HCT116 (cell line): ENCODE data around the gene SKI. TPM values are rescaled to one million over a fixed set of nuclear protein-coding genes. Genes with fewer than 3 reads are reported as not detected.

Experiments
- ATAC-seq: fragments of 200-7000 bp; cut with Tn5 transposase; 2 replicates; pipeline ENCODE4 v1.9.1; 2020; ENCODE audit warnings: mild to moderate bottlenecking, moderate library complexity
- BruUV-seq: library from RNA; stranded (reverse); fragments of 400-500 nt; replicated peaks from 2 replicates; lab custom pipeline; 2021; lab: Mats Ljungman, UMichigan
- CTCF ChIA-PET: fragments of 300-600 bp; sonication (Branson Sonifier 250); formaldehyde crosslinking; loops from one replicate; lab custom pipeline; 2021; ENCODE audit warnings: antibody characterized with exemption; lab: Charles Lee
- POLR2A ChIA-PET: fragments of 300-600, 350-600 bp; sonication (Branson Sonifier 250); formaldehyde crosslinking; loops from one replicate; lab custom pipeline; 2021; ENCODE audit warnings: antibody characterized with exemption; lab: Charles Lee
- RAD21 ChIA-PET, 2 experiments: fragments of 300-600 bp; sonication (Branson Sonifier 250); formaldehyde crosslinking; loops; one replicate each; lab custom pipeline; 2023; ENCODE audit warnings: low total read pairs in 2 of 2; ENCODE audit not compliant: uncharacterized antibody in 2 of 2, unreplicated experiment in 2 of 2, low non-redundant PET in 1 of 2; lab: Charles Lee
- DNase-seq: peaks from one replicate; pipeline ENCODE4 v3.0.0-alpha.2; 2010; ENCODE audit warnings: low read depth, low spot score
- H2AFZ ChIP-seq: fragments of 200-600 bp; shearing (Covaris generic), sonication (generic); 2 replicates; pipeline ENCODE4 v1.6.1; 2017; ENCODE audit warnings: low read depth, mixed run types, mixed read lengths, antibody characterized with exemption, low read length; ENCODE audit not compliant: poor library complexity, severe bottlenecking
- H3K27ac ChIP-seq: 2 replicates; pipeline ENCODE4 v1.5.1; 2012; ENCODE audit warnings: low read depth, low read length
- H3K27me3 ChIP-seq: fragments of 200-600 bp; sonication (generic); 2 replicates; pipeline ENCODE4 v1.6.1; 2016; ENCODE audit warnings: mixed run types, low read length, mixed read lengths; ENCODE audit not compliant: insufficient read depth
- H3K36me3 ChIP-seq, 2 experiments: fragments of 200-500 bp in 1 of 2; fragments of 200-600 bp in 1 of 2; sonication (Bioruptor generic) in 1 of 2; sonication (generic) in 1 of 2; 2 replicates each; pipeline versions ENCODE4 v1.5.1 to v1.6.1; 2014 to 2016; ENCODE audit warnings: low read length in 2 of 2, inconsistent platforms in 1 of 2, mixed read lengths in 1 of 2, mixed run types in 1 of 2; ENCODE audit not compliant: insufficient read depth in 2 of 2, control insufficient read depth in 1 of 2
- H3K4me1 ChIP-seq, 2 experiments: fragments of 200-600 bp in 1 of 2; sonication (generic) in 1 of 2; 2 replicates each; pipeline versions ENCODE4 v1.5.1 to v1.6.1; 2012 to 2017; ENCODE audit warnings: low read length in 2 of 2, inconsistent platforms in 1 of 2, mild to moderate bottlenecking in 1 of 2, mixed read lengths in 1 of 2, mixed run types in 1 of 2, moderate library complexity in 1 of 2; ENCODE audit not compliant: insufficient read depth in 2 of 2, control insufficient read depth in 1 of 2
- H3K4me2 ChIP-seq: fragments of 200-600 bp; sonication (generic); 2 replicates; pipeline ENCODE4 v1.6.1; 2017; ENCODE audit warnings: mixed run types, low read length, mixed read lengths
- H3K4me3 ChIP-seq, 2 experiments: fragments of 200-600 bp in 1 of 2; sonication (generic) in 1 of 2; replicated peaks in 1 of 2; 2 replicates each; pipeline ENCODE4 v1.5.1; 2011 to 2016; ENCODE audit warnings: low read length in 2 of 2, control low read depth in 1 of 2, low read depth in 1 of 2, mild to moderate bottlenecking in 1 of 2, mixed read lengths in 1 of 2, mixed run types in 1 of 2
- H3K79me2 ChIP-seq: fragments of 200-600 bp; sonication (generic); 2 replicates; pipeline ENCODE4 v1.6.1; 2017; ENCODE audit warnings: mild to moderate bottlenecking, mixed run types, low read length, moderate library complexity, mixed read lengths; ENCODE audit not compliant: insufficient read depth
- H3K9ac ChIP-seq: fragments of 200-600 bp; sonication (generic); 2 replicates; pipeline ENCODE4 v1.6.1; 2016; ENCODE audit warnings: low read length, mixed read lengths
- H3K9me2 ChIP-seq: fragments of 200-600 bp; sonication (generic), shearing (Covaris generic); 2 replicates; pipeline ENCODE4 v1.6.1; 2017; ENCODE audit warnings: mixed run types, mild to moderate bottlenecking, moderate library complexity; ENCODE audit not compliant: insufficient read depth
- H3K9me3 ChIP-seq, 2 experiments: fragments of 200-500 bp in 1 of 2; fragments of 200-600 bp in 1 of 2; sonication (Bioruptor generic) in 1 of 2; sonication (generic) in 1 of 2; 2 replicates each; pipeline ENCODE4 v1.6.1; 2014 to 2017; ENCODE audit warnings: low read length in 2 of 2, mixed read lengths in 2 of 2, inconsistent platforms in 1 of 2, low read depth in 1 of 2, mild to moderate bottlenecking in 1 of 2, mixed run types in 1 of 2, moderate library complexity in 1 of 2; ENCODE audit not compliant: control insufficient read depth in 1 of 2, insufficient read depth in 1 of 2
- H4K20me1 ChIP-seq: fragments of 200-600 bp; sonication (generic), shearing (Covaris generic); 2 replicates; pipeline ENCODE4 v1.6.1; 2017; ENCODE audit warnings: mixed run types, mild to moderate bottlenecking, moderate library complexity; ENCODE audit not compliant: insufficient read depth
- ATF3 ChIP-seq: IDR thresholded peaks from 2 replicates; pipeline ENCODE4 v1.6.1; 2012
- CBX3 ChIP-seq: IDR thresholded peaks from 2 replicates; pipeline ENCODE4 v1.6.1; 2012; ENCODE audit warnings: low read depth
- CEBPB ChIP-seq: IDR thresholded peaks from 2 replicates; pipeline ENCODE4 v1.6.1; 2012; ENCODE audit warnings: low read depth
- CTCF ChIP-seq, 3 experiments: fragments of 200-600 bp in 1 of 3; sonication (generic) in 1 of 3; IDR thresholded peaks in 2 of 3; conservative IDR thresholded peaks in 1 of 3; 2 replicates each; pipeline ENCODE4 v1.5.1; 2012 to 2017; ENCODE audit warnings: low read depth in 2 of 3, low read length in 2 of 3, antibody characterized with exemption in 1 of 3, borderline replicate concordance in 1 of 3, control low read depth in 1 of 3, mild to moderate bottlenecking in 1 of 3, mixed read lengths in 1 of 3, mixed run types in 1 of 3, moderate library complexity in 1 of 3; ENCODE audit not compliant: insufficient read depth in 1 of 3
- ELF1 ChIP-seq: IDR thresholded peaks from 2 replicates; pipeline ENCODE4 v1.6.1; 2012; ENCODE audit warnings: low read depth, borderline replicate concordance
- FOSL1 ChIP-seq: IDR thresholded peaks from 2 replicates; pipeline ENCODE4 v1.6.1; 2012; ENCODE audit warnings: low read depth
- JUND ChIP-seq: IDR thresholded peaks from 2 replicates; pipeline ENCODE4 v1.6.1; 2012
- POLR2A ChIP-seq: IDR thresholded peaks from 2 replicates; pipeline ENCODE4 v1.7.0; 2011; ENCODE audit warnings: borderline replicate concordance; ENCODE audit not compliant: insufficient read depth, insufficient read length; ENCODE audit errors: extremely low read depth
- RAD21 ChIP-seq: IDR thresholded peaks from 2 replicates; pipeline ENCODE4 v1.6.1; 2012; ENCODE audit warnings: low read depth, mild to moderate bottlenecking
- REST ChIP-seq: IDR thresholded peaks from 2 replicates; pipeline ENCODE4 v1.6.1; 2012; ENCODE audit warnings: low read depth
- SIN3A ChIP-seq: IDR thresholded peaks from 2 replicates; pipeline ENCODE4 v1.6.1; 2012; ENCODE audit warnings: low read depth
- SP1 ChIP-seq: IDR thresholded peaks from 2 replicates; pipeline ENCODE4 v1.6.1; 2012; ENCODE audit warnings: low read depth
- SRF ChIP-seq: IDR thresholded peaks from 2 replicates; pipeline ENCODE4 v1.6.1; 2012; ENCODE audit warnings: low read depth
- YY1 ChIP-seq: IDR thresholded peaks from 2 replicates; pipeline ENCODE4 v1.6.1; 2011; ENCODE audit warnings: low read length, low read depth, moderate library complexity, mild to moderate bottlenecking; ENCODE audit not compliant: insufficient replicate concordance; ENCODE audit errors: extremely low read depth
- ZBTB33 ChIP-seq: IDR thresholded peaks from 2 replicates; pipeline ENCODE4 v1.6.1; 2011; ENCODE audit warnings: mild to moderate bottlenecking, low read length, moderate library complexity; ENCODE audit not compliant: insufficient replicate concordance; ENCODE audit errors: extremely low read depth
- ZFX ChIP-seq: fragments of 450-650 bp; IDR thresholded peaks from 2 replicates; pipeline ENCODE4 v1.6.1; 2017
- intact Hi-C: fragments of 100-400 bp; cut with micrococcal nuclease; formaldehyde crosslinking; loops from 2 replicates; pipeline ENCODE4 v1.10.0; 2022
- total RNA-seq: library from RNA; stranded (reverse); gene quantifications from one replicate; pipeline ENCODE4 v1.2.1, GENCODE V29; 2021; ENCODE audit not compliant: unreplicated experiment

SKI gene
- total RNA-seq, 1 experiment from 2014 or later: 56.2 TPM

- no peak for TF ChIP-seq POLR2A
These were observed 7.3 kb downstream of the SKI start (continued) for GRCh38 chr1:2235300-2235998.

- Histone ChIP-seq H3K27me3 (no peaks in the 10 kb centered on the region), H3K4me1 (peaks cover 0 to 1% of the 10 kb centered on the region in 2 experiments; a peak in 1 of 4 replicates), H3K27ac (no peak overlapping the region), H3K9me2 (no peaks in the 10 kb centered on the region), H3K79me2 (peaks cover 100% of the 10 kb centered on the region), H3K4me2 (no peak overlapping the region), H3K9ac (no peak overlapping the region), H2AFZ (no peak overlapping the region), H3K4me3 (no peak overlapping the region), H3K36me3 (peaks cover 0 to 7% of the 10 kb centered on the region in 2 experiments; a peak in 1 of 4 replicates), H4K20me1 (peaks cover 14% of the 10 kb centered on the region; the same call in 1 of the 2 replicates), H3K9me3 (no peaks in the 10 kb centered on the region)
- ChIA-PET RAD21 (no interaction called here), POLR2A (no interaction called here), CTCF (interaction anchor here (1.0 kb wide), 1 partner anchor 42 kb away, joined by 3 read pairs; the partner anchor contains the start of gene FAAP20)
- ATAC-seq (no peak), DNase-seq (no peak)
- intact Hi-C loops: no loop called here
- no TSS peak for BruUV-seq
- TF ChIP-seq JUND (no peak), CEBPB (no peak), SRF (no peak), FOSL1 (no peak), CTCF (IDR thresholded peaks at IDR 0.05 in 2 of 3, conservative IDR thresholded peaks at IDR 0.05 in 1 of 3; ENCODE audit: borderline replicate concordance in 1 of 3, insufficient read depth in 1 of 3, low read depth in 2 of 3, low read length in 2 of 3) (no peak), SP1 (no peak), REST (no peak), CBX3 (no peak), ZFX (no peak), RAD21 (no peak), ATF3 (no peak), SIN3A (no peak), ZBTB33 (no peak), YY1 (no peak), ELF1 (no peak)
These were observed 8.9 kb downstream of the SKI start for GRCh38 chr1:2236695-2237677.
